Ishikawa (cell line): ENCODE measurements around the gene PCSK7.

ENCODE experiments used
- CREB1 ChIP-seq: IDR thresholded peaks from 2 replicates; pipeline ENCODE4 v1.6.1; 2012; ENCODE audit warnings: low read depth
- EP300 ChIP-seq: IDR thresholded peaks from 2 replicates; pipeline ENCODE4 v1.6.1; 2012; ENCODE audit warnings: borderline replicate concordance
- FOXM1 ChIP-seq: IDR thresholded peaks from 2 replicates; pipeline ENCODE4 v1.6.1; 2012; ENCODE audit warnings: low read depth, borderline replicate concordance
- NFIC ChIP-seq: IDR thresholded peaks from 2 replicates; pipeline ENCODE4 v1.6.1; 2012
- RAD21 ChIP-seq: IDR thresholded peaks from 2 replicates; pipeline ENCODE4 v1.6.1; 2012; ENCODE audit warnings: low read depth
- TAF1 ChIP-seq: IDR thresholded peaks from 2 replicates; pipeline ENCODE4 v1.6.1; 2012; ENCODE audit warnings: low read depth, mild to moderate bottlenecking
- TCF12 ChIP-seq: IDR thresholded peaks from 2 replicates; pipeline ENCODE4 v1.6.1; 2012; ENCODE audit warnings: low read depth
- TF ChIP-seq, protein P1 (sequence below): IDR thresholded peaks from 2 replicates; pipeline ENCODE4 v1.6.1; 2012; ENCODE audit warnings: low read depth, mild to moderate bottlenecking
- TF ChIP-seq, protein P2 (sequence below): IDR thresholded peaks from 2 replicates; pipeline ENCODE4 v1.6.1; 2012

DNA sequence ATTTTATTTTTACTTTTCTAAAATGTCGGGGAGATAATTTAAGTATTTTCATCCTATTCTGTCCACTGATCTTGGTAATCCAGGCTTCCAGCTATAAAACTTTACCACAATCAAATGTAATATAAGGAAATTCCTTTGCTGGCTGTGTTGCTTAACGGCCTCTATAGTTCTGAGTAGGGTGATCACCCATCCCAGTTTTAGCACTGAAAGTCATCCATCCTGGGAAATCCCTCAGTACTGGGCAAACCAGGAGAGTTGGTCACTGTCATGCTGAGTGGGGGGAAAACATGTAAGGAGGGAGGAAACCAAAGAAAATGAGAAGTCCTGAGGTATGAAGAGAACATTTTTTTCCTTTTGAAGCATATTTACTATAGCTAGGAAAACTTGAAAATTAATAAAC, 46.5 kb upstream of the PCSK7 start:
- TF ChIP-seq EP300 (no peak), FOXM1 (no peak), TCF12 (no peak), NFIC (no peak), CREB1 (no peak), RAD21 (no peak), TAF1 (no peak)
- TF ChIP-seq, protein P1, sequence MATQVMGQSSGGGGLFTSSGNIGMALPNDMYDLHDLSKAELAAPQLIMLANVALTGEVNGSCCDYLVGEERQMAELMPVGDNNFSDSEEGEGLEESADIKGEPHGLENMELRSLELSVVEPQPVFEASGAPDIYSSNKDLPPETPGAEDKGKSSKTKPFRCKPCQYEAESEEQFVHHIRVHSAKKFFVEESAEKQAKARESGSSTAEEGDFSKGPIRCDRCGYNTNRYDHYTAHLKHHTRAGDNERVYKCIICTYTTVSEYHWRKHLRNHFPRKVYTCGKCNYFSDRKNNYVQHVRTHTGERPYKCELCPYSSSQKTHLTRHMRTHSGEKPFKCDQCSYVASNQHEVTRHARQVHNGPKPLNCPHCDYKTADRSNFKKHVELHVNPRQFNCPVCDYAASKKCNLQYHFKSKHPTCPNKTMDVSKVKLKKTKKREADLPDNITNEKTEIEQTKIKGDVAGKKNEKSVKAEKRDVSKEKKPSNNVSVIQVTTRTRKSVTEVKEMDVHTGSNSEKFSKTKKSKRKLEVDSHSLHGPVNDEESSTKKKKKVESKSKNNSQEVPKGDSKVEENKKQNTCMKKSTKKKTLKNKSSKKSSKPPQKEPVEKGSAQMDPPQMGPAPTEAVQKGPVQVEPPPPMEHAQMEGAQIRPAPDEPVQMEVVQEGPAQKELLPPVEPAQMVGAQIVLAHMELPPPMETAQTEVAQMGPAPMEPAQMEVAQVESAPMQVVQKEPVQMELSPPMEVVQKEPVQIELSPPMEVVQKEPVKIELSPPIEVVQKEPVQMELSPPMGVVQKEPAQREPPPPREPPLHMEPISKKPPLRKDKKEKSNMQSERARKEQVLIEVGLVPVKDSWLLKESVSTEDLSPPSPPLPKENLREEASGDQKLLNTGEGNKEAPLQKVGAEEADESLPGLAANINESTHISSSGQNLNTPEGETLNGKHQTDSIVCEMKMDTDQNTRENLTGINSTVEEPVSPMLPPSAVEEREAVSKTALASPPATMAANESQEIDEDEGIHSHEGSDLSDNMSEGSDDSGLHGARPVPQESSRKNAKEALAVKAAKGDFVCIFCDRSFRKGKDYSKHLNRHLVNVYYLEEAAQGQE, result no peak
- TF ChIP-seq, protein P2, sequence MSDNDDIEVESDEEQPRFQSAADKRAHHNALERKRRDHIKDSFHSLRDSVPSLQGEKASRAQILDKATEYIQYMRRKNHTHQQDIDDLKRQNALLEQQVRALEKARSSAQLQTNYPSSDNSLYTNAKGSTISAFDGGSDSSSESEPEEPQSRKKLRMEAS, result no peak
